HS-27A (cell line): ENCODE data around the gene FLCN.
"Not testable (repeated sequence)": the region's sequence is repeated elsewhere in the genome, so short reads cannot be mapped to it uniquely, and the experiment has no call there.

Experiments used
- DNase-seq: peaks from one replicate; pipeline ENCODE4 v3.0.0-alpha.2; 2012; ENCODE audit warnings: low read depth, missing footprints

FLCN gene

DNA sequence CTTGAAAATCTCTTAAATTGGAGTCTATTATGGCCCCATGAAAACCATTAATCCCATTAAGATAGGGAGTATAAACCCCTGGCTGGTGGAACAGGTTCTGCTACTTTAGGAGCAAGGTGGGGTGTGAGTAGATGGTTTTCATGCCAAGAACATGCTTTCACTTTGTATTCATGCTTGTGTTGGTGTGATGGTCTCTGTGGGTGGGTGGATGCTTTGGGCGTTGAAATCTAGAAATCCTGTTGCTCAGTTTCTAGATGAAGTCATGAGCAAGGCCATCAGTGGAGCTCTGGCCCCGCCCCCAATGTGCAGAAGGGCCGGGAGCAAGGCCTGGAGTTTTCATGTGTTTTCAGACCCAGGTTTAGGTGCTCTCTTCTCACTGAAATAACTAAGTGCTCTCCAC is 50.9 kb downstream of the FLCN start:
- no peak for DNase-seq

DNA sequence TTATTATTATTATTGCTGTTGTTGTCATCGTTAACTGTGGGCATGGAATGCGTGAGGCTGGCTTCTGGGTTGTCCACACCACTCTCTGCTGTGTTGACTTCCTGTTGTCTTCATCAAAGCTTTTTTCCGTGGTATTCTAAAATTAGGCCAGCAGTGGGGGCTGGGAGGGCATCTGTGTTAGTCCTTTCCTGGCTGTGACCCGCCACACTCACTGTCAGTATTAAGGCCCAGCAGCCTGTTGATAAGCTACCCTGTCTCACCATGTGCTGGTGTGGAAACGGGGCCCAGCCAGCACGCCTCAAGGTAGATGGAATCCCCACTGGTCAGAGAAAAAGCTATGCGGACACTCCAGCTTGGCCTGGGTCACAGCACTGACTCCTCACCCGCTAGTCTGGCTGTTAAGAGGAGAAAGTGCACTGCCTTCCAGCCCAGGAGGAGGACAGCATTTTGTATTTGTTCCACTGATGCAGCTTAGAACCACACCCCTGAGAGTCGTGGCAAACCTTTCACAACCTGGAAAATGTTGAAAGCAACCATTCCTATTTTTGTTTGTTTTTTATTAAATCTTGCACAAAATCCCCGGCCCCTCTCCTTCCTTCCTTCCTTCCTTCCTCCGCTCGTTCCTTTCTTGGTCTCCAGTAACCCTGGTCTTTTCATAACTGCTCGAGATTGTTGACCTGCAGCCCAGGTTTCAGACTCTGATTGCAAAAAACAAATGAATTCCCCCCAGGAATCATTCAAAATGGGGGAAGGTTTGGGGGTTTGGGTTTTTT is 51.8 kb downstream of the FLCN start:
- DNase-seq, result not testable (repeated sequence)

DNA sequence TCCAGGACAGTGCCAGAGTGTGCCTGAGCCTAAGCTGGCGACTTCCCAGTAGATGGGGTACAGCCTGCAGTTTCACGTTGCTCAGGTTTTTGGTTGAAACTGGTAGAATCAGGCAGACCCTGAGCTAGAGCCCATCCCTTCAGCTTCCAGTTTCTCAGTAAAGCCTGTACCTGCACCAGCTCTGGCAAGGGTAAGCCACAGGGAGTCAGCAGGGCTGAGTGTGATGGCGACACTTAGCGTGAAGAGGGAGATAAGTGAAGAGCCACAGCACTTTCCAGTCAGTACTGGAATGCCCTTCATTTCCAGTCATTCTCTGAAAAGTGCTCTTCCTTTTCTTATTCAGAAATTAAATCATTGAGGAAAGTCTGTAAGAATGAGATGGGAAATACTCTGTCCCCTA is 53.2 kb downstream of the FLCN start:
- DNase-seq, result no peak

DNA sequence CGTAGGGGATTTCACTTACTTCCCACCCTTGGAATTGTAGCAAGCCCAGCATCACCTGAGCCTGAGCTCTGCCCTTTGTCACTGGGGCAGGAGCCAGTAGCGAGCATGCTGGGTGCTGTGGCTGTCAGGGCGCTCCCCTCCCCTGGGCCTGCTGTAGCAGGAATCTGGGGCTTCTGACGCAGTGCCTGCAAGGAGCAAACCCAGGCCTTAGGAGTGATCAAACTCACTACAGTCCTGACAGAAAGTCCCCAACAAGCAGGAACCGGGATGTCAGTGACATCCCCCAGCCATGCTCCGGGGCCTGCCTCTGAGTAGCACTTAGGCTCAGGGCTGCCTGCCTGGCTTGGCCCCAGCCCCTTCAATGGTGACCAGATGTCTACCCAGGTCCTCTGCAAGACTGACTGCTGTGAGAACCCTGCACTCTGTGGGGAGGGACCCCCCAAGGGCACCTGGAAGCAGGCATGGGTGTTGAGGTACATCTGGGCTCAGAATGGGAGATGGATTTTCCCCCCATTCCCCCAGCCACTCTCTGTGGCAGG is 54.3 kb downstream of the FLCN start:
- DNase-seq, result no peak

DNA sequence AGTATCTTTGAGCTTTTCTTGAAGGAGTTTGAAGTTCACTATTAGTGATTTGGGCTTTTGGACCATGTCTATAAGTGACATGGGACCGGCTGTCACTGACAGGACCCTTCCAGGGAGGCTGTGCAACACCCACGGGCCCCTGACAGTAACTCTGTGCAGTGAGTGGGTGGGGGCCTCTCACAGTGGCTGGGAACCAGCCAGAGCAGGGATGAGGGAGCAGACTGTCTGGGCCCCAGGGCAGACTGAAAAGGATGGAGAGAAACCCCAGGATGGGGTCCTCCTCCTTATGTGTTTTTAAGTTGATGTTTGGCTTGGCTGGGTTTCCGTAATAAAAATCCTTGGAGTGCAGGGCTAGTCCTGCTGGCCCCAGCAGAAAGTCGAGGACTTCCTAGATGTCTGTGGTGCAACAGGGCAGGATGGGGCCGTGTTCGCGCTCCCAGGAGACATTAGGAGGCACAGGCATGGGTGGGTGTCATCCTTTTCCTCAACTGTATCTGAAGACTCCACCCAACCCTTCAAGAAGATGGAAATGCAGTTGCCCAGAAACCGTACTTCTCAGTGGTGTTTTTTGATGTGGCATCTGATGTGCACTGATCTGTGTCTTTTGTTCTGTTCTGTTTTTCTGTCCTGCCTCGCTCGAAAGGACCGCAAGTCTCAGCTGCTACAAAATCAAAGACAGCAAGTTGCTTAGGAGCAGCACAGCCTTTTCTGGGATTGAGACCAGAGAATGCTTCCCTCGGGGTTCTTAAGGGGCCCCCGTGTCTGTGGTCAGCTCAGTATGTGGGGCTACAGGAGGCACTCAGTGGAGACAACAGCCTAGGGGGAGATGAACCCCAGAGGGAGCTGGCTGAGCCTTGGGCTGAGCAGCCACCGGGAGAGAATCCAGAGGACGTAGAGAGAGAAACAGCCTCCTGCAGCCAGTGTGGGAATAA is 55.0 kb downstream of the FLCN start:
- no peak for DNase-seq

DNA sequence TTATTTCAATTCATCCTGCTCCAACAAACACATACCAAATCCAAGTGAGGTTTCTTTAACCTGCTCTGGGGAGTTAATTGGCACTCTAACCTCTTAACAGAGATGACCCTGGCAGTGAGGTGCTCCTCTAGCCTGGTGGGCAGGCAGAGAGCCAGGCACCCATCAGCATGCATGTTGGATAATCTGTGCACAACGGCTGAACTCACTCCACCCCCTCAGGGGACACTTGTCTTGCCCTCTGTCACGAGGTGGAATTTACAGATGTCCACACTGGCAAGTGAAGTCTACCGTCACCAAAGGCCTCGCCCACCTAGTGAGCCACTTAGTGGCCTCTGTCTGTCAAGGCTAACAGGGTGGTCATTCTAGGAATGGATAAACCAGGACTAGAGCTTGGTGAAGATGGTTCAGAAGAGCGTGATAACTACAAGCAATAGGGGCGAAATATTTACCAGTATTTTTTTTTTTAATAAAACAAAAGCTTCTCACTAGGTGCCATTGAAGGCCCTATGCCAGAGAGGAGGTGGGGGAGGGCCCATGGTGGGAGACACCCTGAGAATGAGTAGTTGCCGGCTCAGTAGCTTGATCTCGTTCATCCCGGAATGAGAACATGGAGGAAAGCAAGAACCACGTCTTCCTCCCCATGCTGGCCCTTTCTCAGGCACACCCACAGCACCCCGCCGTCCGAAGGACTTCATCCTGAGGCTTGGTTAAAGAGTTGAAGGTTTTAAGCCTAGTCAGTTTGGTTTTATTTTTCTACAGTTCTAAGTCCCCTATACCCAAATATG is 56.0 kb downstream of the FLCN start:
- DNase-seq, result no peak

DNA sequence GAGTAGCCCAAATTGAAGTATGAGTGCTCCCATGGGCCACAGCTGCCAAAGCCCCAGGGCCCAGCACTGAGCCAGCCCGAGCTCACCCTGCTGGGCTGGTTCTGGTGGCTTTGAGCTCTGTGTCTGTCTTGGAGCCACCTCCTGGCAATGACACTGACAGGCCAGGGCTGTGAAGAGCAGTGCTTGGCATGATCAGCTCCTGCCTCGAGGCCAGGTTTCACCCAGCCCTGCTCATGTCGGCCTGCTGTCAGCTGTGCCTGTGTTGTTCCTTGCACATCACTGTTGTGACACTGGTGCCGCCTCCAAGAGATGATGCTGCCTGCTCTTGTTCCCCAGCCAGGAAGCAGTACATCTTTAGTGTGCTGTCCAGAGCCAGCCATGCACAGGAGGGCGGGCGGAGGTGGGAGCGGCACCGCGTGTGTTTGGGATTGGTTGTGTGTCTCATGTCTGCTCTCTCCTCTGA is 56.8 kb downstream of the FLCN start:
- DNase-seq, result no peak

DNA sequence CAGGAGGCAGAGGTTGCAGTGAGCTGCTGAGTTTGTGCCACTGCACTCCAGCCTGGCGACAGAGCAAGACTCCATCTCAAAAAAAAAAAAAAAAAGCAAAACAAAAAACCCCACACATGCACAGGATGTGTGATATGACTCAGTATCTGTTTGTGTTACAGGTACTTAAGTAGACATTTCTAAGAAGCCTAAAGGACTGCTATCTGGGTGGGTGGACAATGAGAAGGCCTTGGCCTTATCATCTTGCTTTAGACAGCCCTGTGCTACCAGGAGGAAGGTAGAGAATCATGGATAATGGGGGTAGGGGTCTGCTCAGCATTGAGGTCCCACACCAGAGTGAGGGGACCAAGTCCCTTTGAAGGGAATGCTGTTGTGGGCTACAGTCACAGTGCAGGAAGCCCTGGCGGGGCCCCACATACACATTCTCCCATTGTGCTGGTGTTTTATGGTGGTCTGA is 57.6 kb downstream of the FLCN start:
- no peak for DNase-seq

DNA sequence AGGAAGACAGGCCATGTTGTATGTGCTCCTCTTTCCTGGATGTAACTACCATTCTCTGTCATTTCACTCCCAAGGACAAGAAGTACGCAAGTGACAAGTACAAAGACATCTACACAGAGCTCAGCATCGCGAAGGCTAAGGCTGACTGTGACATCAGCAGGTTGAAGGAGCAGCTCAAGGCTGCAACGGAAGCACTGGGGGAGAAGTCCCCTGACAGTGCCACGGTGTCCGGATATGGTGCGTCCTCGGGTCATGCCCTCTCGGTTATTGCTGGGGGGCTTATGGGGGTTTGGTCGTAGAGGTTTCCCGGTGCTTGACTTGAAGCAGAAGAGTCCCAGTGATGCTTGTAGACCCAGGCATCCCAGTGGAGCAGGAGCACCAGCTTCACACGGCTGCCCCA is 59.8 kb downstream of the FLCN start:
- no peak for DNase-seq

DNA sequence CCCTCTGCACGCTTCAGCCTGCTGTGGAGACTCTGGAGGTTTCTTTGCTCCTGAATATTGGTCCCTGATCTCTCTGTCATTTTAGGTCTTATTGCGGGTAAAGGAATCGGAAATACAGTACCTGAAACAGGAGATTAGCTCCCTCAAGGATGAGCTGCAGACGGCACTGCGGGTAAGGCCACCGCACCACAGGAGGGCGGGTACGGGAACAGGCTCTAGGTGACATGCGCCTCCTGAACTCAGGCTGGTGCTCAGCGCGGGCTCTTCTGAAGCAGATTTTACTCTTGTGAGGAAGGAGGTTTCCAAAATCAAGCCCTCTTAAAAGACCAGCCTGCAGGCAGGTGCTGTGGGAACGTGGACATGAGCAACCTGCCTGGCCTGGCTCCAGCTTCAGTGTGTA is 60.6 kb downstream of the FLCN start:
- DNase-seq, result no peak

DNA sequence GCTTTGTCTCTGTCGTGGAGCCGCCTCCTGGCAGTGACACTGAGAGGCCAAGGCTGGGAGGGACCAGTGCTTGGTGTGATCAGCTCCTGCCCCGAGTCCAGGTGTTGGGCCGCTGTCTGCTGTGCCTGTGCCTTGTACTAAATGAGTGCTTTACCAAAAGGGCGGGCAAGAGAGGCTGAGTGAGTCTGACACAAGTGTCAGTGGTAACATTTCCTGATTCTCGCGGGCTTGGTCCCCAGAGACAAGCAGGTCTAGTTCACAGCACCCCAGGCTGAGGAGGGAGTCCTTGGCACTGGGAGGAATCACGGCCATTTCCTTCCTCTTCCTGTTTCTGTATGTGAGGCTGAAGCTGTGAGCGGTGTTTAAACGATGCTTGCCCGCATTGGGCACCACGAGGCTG is 61.1 kb downstream of the FLCN start:
- DNase-seq, result no peak

DNA sequence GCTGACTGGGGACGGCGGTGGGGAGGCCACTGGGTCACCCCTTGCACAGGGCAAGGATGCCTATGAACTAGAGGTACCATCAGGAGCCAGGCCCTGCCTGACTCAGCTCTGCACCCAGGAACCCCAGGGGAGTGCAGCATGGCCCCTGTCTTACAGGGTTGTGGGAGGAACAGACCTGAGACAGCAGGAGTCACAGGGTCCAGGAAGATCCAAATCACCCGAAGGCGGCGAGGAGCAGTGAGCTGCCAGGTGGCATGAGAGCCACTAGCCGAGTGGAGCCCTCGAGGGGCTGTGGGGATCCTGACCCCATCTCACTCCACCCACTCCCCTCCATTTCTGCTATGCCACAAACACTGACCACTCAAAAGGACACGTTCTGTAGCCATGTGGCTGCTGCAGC is 61.6 kb downstream of the FLCN start:
- DNase-seq, result no peak

DNA sequence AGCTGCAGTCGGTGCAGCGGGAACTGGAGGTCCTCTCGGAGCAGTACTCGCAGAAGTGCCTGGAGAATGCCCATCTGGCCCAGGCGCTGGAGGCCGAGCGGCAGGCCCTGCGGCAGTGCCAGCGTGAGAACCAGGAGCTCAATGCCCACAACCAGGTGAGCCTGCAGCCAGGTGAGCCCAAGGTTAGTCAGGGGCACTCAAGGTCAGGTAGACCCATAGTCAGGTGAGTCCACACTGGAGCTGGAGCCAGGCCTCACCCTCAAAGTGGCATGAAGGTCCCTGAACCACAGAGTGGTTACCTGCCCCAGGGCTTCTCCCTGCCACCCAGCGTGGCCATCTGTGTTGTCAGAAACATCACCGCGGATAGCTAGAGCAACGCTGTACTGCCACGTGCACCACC is 63.0 kb downstream of the FLCN start:
- DNase-seq, result no peak

DNA sequence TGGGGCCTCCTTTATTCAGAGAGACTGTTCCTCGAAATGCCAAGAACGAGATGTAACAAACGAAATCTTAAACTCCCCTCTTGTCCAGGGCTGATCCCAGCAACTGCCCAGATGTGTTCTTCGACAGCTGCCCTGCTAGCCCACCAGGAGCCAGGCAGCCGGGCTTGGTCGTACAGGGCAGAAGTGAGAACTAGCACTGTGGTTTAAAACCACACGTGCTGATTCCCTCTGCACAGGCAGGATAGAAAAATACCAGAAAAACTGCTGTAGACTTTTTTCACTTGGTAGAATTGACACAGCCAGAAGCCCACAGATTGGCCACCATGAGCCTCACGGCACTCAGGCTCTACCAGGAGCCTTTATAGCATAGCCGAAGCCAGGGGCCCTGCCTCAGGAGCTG is 64.0 kb downstream of the FLCN start:
- no peak for DNase-seq

DNA sequence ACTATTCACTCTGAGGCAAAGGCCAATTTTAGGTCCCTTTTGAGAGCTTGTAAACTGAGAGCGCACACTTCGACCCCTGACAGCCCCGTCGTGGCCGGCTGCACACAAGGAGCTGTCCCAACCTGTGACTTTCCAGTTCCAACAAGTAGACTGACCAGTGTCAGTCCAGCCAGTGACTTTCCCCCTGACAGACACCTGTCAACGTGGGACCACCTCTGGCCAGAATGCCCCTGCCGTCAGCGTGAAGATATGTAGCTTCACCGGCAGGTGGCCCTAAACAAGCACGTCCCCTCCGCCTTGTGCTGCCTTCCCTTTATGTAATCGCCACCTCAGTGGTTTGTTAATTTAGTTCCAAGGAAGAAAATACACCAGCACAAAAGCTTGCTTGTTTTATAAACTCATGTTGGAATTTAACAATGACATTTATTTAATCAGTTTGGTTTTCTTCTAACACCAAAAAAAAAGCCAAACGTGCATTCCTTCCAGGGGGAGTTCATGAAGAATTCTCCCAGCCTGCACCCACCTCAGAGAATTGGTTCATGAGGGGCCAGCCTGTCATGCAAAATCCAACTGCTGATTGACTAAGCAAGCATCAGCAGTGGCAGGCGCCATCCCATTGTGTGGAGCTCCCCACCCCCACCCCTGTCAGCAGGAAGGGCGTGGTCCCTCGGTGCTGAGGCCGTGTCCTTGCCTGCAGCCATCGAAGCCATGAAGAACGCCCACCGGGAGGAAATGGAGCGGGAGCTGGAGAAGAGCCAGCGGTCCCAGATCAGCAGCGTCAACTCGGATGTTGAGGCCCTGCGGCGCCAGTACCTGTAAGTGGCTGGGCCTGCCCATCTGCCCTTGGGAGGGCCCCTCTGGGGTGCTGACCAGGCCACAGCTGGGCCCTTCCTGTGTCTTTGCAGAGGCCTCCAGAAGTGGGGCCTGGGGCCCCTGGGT is 64.7 kb downstream of the FLCN start:
- DNase-seq, result no peak

DNA sequence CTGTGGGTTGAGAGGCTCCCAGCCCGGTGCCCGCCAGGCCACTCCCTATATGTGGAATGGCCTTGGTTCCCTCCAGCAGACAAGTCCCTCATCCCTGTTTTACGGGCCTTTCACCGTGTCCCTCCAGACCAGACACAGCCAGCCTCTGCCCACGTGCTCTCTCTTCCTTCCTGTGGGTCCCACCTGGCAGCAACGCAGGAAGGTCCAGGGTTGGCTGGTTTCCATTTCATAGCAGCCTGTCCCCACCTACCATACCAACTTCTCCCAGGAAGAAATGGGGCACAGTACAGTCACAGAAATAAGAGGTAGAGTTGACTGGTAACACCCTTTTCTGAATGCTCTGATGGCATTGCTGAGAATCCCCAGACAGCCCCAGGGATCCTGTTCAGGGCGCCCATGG is 65.8 kb downstream of the FLCN start:
- no peak for DNase-seq

DNA sequence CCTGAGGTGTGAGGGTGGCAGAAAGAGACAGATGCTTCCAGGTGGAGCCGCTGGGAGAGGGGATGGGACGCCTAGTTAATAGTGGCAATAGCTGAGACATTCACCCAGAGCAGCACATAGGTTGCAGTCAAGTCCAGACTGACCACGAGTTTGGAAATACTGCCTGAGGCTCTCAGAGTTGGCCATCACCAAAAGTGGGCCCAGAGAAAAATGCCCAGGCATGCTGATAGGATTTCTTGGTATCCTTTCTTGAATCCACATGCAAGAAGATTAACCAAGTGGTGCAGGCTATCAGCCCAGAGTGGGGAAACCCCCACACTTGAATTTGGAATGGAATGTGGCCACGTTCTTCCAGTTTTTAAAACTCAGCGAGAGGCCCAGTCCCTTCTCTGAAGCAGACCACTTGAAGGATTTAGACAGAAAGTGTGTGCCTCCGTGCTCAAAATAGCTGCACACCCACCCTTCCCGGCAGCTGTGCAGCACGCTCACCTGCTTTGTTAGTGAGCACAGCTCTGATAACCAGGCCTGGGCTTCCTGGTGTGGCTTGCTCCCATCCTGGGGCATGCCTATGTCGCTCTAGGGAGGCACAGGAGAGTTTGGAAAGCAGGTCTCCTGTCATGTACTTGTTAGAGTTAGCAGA is 66.5 kb downstream of the FLCN start:
- DNase-seq, result no peak

DNA sequence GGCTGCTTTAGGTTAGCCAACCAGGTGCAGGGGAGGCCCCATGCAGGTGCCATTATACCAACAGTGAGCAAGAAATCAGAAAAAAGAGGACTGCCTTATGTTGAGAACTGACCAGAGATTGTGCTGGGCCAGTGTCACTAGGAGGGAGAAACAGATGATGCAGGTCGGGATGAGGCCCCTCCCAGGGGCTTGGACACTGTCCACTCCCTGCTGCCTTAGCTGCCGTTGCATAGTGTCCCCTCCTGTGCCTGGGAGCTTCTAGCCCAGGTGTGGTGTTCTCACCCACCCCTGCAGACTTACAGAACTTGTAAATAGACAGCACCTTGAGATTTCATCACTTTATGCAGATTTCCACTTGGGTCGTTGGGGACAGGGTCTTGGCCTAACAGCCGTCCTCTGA is 67.6 kb downstream of the FLCN start:
- no peak for DNase-seq

DNA sequence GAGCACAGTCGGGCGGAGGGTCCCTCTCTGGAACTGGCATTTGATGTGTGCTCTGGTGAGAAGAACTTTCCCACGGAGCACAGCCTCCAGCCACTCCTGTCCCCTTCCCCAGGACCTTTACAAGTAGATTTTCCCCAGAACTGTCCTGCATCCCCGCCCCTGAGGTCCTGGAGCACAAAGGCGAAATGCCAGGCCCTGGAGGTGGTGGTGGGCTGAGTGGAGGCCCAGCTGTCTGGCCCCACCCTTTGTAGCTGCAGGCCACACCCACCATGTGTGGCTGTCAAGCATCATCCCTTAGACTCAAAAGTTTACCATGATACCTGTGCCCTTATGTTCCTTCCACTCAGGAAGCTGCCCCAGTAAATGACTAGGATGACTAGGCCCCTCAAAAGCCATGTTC is 68.6 kb downstream of the FLCN start:
- DNase-seq, result no peak

DNA sequence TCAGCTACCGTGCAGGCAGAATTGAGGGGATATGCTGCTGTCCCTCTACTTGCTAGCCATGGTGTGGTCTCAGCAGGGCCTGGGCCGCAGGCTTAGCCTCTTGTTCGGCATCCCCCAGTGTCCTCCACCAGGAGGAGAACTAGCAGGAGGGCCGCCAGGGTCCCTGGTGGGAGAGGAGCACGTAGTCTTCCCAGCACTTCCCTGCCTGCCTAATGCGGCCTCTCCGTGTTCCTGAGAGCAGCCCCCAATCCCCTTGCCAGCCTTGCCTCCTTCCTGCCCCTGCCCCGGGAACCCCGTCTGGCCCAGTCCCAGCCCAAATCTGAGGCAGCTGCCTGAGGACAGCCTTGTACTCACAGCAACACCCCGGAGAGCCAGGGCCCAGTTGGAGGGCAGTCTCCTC is 69.0 kb downstream of the FLCN start:
- DNase-seq, result no peak
